Cortex of kidney (tissue), 1 donor: Measurements from ENCODE around the gene NCAPH2.
"Not testable (repeated sequence)": the region's sequence is repeated elsewhere in the genome, so short reads cannot be mapped to it uniquely, and the experiment has no call there.

Experiments
- DNase-seq: peaks from one replicate; lab custom pipeline; 2025; lab: John Stamatoyannopoulos, UW

Gene NCAPH2

DNA sequence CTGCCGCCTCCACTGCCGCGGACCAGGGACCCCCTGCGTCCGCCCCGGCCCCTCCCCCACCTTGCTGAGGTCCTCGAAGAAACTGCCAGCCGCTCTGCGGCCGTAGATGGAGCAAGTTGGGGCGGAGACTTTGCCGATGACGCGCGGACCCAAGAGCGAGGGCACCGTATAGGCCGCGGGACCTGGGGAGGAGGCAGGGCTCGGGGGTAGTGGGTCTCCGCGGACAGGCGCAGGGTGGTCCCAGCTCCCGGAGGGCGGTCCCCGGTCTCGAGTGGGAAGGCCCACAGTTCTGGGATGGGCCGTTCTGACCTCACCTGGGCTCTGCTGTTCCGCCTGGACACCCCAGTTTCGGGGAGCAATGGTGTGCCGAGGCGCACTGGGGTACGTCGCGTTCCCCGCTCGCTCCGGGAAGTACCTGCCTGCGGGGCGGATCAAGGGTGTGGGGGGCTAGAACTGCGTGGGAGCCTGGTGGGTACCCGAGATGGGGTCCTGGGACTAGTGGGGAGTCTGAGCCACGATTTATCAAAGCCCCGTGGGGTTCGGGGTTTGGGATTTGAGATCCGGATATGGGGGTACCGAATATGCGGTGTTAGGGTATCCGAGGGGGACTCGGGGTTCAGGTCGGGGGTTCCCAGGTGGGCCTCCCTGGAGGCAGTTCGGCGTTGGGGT is 23.0 kb downstream of the NCAPH2 start:
- DNase-seq: no peak

DNA sequence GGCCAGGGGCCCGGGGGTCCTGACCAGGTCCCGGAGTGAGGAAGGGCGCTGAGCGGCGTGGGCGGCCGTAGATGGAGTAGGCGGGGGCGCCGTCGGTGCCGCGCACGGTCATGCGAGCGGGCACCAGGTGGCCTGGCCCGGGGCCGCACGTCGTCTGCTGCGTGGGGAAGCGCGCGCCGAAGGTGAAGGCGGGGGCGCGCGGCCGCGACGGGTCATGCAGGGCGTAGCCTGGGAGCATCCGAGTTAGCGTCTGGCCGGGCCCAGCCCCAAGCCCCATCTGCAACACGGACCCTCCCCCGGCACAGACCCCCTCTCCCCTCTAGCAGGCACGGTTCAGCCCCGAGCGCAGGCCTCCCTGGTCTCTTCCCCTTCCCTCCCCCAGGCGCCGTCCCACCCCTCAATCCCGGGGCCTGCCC is 23.5 kb downstream of the NCAPH2 start:
- no peak for DNase-seq

DNA sequence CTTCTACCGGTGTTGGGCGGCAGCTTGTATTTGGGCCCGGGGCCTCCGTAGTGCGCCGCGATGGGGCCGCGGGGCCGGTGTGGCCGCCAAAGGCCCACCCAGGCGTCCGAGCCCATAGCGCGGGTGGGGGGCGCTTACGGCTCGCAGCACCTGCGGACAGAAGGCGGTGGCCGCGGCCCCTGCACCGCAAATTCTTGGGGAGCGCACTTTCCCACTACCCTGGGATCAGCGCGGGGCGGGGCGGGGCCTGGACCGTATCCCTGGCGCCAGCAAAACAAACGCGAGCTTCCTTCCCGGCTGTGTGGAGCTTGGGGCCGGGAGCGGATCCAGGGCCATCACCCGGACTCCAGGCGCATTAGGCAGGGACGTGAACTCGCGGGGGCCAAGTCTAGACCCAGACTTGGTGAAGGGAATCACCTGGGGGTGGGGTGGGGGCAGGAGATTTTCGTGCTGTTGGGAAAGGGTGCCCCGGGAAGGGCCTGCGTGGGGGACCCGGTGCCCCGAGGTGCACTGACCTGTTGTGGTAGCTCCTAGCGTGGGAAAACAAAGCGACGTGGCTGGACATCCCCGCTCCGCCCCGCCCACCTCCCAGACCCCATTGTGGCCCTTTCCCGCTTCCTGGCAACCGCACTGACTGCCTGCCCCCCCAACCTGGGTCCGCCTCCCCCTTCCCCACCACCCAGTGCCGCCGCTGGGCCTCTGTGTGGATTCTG is 24.1 kb downstream of the NCAPH2 start:
- no peak for DNase-seq

DNA sequence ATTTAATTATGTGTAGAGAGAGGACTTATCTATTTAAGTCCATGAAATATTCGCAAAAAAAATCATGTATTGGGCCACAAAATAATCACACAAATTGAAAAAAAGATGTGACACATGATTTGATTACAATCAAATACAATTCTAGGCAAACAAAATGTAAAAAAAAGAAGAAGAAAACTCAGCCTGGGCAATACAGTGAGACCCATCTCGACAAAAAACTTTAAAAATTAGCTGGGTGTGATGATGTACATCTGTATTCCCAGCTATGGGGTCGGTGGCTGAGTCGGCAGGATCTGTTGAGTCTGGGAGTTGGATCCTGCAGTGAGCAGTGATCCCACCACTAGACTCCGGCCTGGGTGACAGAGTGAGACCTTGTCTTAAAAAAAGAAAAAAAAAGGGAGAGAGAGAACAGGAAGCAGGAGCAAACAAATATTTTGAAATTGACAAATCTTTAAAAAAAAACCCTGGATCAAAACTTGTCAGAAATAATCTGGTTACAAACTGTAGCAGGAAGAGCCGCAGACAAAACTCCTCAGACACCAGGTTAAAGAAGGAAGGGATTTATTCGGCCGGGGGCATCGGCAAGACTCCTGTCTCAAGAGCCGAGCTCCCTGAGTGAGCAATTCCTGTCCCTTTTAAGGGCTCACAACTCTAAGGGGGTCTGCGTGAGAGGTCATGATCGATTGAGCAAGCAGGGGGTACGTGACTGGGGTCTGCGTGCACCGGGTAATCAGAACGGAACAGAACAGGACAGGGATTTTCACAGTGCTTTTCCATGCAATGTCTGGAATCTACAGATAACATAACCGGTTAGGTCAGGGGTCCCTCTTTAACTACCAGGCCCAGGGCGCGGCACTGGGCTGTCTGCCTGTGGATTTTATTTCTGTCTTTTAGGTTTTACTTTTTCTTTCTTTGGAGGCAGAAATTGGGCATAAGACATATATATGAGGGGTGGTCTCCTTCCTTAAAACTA is 25.1 kb downstream of the NCAPH2 start:
- no peak for DNase-seq

DNA sequence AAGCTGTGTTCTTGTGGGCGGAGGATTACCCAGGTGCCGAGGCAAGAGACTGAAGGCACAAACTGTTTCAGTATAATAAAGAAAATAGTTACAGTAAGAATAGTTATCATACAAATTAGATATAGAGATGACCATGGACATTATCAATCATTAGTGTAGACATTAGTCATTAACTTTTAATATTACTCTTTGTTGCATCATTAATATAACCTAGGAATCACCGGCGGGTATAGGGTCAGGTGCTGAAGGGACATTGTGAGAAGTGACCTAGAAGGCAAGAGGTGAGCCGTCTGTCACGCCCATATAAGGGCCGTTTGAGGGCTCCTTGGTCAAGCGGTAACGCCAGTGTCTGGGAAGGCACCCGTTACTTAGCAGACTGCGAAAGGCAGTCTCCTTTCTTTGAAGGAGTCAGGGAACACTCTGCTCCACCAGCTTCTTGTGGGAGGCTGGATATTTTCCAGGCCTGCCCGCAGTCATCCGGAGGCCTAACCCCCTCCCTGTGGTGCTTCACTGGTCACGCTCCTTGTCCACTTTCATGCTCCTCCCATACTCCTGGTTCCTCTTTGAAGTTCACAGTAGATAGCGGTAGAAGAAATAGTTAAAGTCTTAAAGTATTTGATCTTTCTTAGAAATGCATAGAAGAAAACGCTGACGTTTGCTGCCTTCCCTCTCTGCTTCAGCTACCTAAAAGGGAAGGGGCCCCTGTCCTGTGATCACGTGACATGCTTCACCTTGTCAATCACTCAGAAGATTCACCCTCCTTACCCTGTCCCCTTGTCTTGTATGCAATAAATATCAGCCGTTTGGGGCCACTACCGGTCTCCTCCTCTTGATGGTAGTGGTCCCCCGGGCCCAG is 26.1 kb downstream of the NCAPH2 start:
- not testable (repeated sequence) for DNase-seq

DNA sequence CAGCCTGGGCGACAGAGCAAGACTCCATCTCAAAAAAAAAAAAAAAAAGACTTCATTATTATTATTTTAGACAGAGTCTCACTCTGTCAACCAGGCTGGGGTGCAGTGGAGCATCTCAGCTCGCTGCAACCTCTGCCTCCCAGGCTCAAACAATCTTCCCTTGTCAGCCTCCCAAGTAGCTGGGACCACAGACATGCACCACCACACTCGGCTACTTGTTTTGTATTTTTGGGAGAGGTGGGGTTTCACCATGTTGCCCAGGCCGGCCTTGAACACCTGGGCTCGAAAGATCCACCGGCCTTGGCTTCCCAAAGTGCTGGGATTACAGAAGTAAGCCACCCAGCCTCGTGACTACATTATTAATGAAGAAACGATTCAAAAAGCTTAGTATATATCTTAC is 27.1 kb downstream of the NCAPH2 start:
- DNase-seq: no peak

DNA sequence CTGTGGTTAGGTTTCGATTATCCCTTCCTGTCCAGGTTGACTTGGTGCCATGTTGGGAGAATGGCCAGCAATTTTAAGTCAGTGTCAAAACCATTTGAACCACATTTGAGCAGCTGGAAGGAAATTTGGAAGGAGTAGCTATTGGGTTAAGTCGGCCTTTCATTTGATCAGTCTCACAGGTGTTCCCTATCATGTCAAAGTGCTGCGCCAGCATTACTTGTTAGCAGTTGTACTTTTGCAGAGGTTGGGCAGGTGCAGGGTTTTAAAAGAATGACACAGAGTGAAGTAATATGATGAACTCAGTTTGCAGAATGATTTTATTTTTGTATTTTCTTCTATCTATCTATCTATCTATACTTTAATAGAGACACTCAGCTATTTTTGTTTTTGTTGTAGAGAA is 28.2 kb downstream of the NCAPH2 start:
- DNase-seq: no peak

DNA sequence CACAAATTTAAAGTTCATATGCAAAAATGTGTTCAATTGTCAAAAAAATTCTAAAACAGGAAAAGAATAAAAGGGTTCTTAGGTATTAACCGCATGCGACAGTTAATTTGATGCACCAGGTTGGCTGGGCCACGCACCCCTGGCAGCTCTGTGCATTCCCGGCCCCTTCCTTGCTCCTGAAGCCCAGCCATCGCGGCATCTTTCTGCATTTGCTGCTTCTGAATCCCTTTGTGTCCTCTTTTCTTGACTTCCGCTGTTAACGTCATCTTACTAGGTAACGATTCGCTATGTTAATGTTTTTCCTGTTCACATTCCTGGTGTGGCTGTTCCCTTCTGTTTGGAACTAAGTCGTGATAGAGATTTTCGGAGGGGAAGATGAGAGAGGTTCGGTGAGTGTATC is 29.7 kb downstream of the NCAPH2 start:
- DNase-seq: no peak

DNA sequence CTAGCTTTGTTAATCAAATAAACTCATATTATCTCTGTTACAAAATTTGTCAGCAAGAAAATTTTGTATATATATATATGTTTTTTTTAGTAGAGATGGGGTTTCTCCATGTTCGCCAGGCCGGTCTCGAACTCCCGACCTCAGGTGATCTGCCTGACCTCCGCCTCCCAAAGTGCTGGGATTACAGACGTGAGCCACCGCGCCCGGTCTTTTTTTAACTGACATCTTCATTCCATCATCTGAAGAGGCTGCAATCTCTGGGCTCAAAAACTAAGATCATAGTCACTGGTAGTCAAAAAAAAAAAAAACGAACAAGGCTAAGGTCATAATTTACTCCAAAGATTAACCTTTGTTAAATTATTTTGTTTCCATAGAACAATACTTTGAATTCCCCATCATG is 32.4 kb downstream of the NCAPH2 start:
- DNase-seq: no peak

DNA sequence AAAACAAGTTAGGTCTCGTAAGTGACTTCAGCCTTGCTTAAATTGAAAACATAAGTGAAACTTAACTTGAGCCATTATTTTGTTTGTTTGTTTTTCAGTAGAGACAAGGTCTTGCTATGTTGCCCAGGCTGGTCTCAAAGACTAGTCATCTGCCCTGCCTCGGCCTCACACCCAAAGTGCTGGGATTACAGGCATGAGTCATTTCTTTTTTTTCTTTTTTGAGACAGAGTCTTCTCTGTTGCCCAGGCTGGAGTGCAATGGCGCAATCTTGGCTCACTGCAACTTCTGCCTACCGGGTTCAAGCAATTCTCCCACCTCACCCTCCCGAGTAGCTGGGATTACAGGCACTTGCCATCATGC is 33.6 kb downstream of the NCAPH2 start:
- DNase-seq: not testable (repeated sequence)

DNA sequence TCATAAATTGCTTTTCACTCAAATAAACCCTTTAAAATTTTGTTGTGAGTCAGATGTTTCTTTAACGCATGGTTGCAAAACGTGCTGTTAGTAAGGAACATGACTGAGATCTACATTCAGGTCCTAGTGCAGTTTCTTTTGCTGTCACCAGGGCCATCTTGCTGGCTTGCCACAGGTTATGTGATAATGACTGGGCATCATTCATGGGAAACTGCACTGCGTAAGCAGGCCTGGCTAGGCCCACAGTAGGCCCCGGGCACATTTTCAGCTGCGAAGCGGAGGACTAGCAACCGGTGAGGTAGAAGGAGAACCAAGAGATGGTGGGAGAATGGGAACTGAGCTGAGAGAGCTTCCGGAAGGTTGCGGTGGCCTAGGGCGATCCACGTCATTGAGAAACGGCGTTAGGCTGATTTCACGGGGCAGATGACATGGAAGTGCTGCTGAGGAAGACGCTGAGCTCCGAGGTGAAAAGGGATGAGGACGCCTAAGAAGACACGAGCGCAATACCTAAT is 34.4 kb downstream of the NCAPH2 start:
- DNase-seq: no peak

DNA sequence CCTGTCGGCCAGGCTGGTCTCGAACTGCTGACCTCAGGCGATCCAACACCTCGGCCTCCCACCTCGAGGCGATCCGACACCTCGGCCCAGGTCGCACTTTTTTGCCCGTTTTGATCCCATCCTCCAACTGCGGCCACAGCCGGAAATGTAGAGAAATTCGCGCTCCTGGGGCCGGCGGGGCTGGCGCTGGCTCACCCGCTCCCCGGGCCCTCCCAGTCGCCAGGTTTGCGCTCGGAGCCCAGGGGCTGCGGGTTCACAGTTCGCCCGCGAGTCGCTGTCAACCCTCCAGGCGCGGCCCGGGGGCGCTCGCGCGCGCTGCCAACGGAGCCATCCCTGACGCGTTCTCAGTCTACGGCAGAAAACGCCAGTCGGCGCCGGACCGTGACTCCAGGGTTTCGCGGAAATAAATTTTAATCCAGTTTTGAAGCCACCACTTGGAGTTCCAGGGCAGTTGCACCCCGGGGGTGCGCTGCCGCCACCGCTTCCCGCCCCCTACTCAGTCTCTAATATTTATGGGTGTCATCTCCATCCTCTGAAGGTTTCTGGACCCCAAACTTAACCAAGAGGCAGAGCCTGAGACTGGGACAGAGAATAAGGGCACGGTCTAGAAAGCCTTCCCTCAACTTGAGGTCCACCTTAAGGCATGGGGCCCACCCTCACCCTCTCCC is 36.2 kb downstream of the NCAPH2 start:
- no peak for DNase-seq

DNA sequence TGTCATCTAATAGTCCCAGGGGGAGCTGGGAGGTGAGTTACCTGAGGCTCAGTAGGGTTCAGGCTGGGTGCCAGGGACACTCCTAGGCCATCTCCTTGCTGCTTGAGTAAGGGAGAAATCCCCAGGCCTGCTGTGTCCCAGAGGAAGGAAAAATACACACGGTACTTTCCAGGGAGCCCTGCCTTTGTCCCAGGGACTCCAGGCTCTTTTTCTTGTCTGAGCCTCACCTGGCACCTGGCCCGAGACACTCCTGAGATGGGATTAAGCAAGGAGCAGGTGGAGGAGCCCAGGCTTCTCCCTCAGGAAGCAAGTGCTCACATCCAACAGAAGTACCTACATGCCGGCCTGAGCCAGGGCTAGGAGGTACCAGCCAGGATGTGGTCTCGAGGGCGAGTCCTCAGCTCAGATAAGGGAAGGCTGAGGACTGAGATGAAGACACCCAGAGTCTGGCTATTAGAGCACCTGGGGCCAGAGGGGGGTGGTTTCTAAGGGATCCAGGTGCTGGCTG is 36.8 kb downstream of the NCAPH2 start:
- no peak for DNase-seq

DNA sequence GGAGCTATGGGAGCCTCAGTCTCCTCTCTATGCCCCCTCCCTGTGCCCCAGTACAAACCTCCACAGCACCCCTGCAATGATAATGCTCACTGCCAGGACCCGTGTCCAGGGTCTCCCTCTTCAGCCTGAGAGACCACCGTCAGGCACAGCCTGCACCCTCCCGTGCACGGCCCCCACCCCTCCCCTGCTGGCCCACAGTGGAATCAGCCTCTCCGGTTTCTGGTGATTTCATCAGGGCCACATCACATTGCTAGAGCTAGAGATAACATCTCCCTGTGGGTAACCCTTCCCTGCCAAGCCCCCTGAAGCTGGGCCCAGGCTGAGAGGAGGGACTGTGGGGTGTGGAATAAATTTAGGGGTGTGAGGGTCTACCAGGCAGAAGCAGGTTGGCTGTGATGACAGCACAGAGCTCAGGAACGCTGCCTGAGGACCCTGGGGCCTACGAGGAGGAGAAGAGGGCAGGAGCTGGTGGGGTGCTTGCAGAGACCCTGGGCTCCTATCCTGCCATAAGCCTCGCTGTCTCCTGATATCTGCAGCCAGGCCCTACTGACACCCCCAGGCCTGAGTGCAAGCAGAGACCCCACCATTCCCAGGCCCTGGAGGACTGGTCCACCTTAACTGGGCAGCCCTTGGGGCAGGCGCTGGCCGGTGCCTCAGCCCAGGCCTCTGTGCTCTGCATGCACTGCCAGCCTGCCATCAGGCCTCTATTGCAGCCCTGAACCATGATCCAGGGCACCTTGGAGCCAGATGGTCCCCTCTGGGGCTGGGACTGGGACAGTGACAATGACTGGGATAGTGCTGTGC is 37.7 kb downstream of the NCAPH2 start, which contains the start of gene KLHDC7B:
Gene KLHDC7B, plus strand, starts transcription at position 378 of the 804 bp plus-strand sequence. Its CDS starts 345 bp downstream, at position 723.
- no peak for DNase-seq

DNA sequence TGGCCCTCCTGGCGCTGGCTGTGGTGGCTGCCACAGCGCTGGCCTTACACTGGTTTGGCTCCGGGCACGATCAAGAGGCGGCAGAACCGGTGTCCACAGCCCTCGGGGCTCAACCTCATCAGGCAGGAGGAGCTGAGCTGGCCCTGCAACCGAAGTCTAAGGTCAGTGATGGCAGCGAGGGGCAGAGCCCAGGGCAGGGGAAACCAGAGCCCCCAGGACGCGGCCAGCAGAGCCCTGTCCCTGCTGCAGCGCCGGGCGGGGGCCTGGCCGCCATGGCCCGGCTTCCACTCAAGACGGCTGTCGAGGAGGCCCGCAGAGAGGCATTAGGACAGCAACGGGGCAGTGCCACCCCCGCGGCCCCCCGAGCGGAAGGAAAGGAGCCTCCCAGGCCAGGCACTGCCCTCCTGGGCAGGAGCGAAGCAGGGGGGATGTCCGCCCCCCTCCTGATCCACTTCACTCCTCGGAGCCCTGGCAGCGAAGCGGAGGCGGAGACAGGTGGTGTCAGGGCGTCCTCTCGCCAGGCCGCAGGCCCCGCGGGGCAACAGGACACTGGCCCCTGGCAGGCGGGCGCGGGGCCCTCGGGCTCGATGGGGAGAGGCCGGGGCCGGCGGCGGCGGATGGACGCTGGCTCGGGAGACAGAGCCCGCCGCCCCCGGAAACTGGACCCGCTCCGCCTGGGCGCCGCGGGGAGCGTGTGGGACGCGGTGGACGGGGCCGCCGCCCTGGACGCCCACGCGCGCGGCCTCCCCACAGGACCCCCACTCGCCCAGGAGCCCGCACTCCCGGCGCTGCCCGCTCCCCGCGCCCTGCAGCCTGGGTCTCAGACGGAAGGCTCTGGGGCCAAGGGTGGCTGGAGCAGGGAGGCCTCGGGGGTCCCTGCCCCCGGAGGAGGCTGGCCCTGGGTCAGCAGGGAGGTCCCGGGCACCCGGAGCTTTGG is 38.6 kb downstream of the NCAPH2 start:
- no peak for DNase-seq

DNA sequence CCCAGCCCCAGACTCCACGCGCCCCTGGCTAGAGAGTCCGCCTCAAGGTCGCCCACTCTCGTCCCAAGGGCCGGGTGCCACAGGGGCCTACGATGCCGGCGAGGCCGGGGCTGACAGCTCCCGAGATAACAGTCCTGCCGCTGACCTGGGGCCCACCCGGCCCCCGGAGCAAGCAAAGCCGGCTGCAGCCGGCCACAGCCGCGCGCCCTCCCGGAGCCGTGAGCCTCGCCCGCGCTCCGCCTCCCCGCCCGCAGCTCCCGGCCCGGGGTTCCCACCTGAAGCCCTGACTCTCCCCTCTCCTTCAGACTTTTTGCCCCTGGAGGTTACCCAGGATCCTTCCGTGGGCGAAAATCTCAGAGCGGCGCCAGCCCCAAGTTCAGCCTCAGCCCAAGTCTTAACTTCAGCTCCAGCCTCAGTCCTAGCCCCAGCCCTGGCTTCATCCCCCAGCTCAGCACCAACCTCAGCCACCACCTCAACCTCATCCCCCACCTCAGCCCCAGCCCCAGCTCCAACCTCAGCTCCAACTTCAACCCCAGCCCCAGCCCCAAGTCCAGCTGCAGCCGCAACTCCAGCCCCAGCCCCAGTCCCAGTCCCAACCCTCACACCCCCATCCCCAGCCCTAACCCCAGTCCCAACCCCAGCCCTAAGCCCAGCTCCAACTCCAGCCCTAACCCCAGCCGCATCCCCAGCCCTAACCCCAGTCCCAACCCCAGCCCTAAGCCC is 39.4 kb downstream of the NCAPH2 start:
- no peak for DNase-seq

DNA sequence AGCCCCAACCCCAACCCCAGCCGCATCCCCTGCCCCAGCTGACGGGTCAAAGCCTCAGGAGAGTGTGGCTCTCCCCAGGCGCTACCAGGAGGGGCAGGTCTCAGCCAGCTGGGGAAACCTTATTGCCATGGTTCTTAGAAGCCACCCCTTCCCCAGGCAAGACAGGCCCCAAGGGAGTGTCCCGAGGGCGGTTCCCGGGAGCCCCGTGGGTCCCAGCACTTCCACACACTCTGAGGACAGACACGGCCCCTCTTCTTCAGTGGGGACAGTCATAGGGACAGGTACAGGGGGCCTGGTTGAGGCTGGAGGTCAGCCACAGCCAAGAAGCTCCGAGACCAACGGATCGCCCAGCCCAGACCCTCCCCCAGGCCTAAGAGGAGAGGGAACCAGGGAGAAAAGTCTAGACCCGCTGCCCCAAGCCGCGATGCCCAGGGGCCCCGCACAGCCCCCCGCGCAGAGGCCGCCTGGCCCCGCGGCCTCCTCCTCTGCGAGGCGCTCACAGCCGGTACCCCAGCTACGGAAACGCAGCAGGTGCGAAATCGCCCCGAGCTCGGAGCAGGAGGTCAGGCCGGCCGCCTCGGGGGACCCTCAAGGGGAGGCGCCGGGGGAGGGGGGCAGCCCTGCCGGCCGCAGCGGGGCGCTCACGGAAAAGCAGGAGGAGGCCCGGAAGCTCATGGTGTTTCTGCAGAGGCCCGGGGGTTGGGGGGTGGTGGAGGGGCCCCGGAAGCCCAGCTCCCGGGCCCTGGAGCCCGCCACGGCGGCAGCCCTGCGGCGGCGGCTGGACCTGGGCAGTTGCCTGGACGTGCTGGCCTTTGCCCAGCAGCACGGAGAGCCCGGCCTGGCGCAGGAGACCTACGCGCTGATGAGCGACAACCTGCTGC is 40.3 kb downstream of the NCAPH2 start:
- no peak for DNase-seq
